Neural progenitor cell (in vitro differentiated cells): ENCODE data around the gene GTPBP6. TPM values are rescaled to one million over a fixed set of nuclear protein-coding genes. Genes with fewer than 3 reads are reported as not detected.

Source experiments
- DNase-seq: peaks from one replicate; pipeline ENCODE4 v3.0.0-alpha.2; 2016; ENCODE audit warnings: low spot score
- H2AFZ ChIP-seq: fragments of 200-600 bp; sonication (generic); replicated peaks from 2 replicates; pipeline ENCODE4 v1.6.1; 2016; ENCODE audit warnings: antibody characterized with exemption
- H3F3A ChIP-seq: fragments of 200-600 bp; sonication (generic); 2 replicates; pipeline ENCODE4 v1.6.1; 2016; ENCODE audit warnings: antibody characterized with exemption, low read depth
- H3K27ac ChIP-seq: fragments of 200-600 bp; sonication (generic); 2 replicates; pipeline ENCODE4 v1.5.1; 2016; ENCODE audit warnings: mild to moderate bottlenecking
- H3K27me3 ChIP-seq: fragments of 200-600 bp; sonication (generic); 2 replicates; pipeline ENCODE4 v1.6.1; 2016; ENCODE audit warnings: mild to moderate bottlenecking, moderate library complexity
- H3K36me3 ChIP-seq: fragments of 200-600 bp; sonication (generic); 2 replicates; pipeline ENCODE4 v1.5.1; 2016
- H3K4me1 ChIP-seq: fragments of 200-600 bp; sonication (generic); 2 replicates; pipeline ENCODE4 v1.6.1; 2016; ENCODE audit warnings: mixed run types
- H3K4me2 ChIP-seq: fragments of 200-600 bp; sonication (generic); 2 replicates; pipeline ENCODE4 v1.6.1; 2016
- H3K4me3 ChIP-seq: fragments of 200-600 bp; sonication (generic); 2 replicates; pipeline ENCODE4 v1.5.1; 2016
- H3K79me2 ChIP-seq: fragments of 200-600 bp; sonication (generic); 2 replicates; pipeline ENCODE4 v1.6.1; 2016; ENCODE audit warnings: low read depth
- H3K9ac ChIP-seq: fragments of 200-600 bp; sonication (generic); 2 replicates; pipeline ENCODE4 v1.6.1; 2016
- H3K9me3 ChIP-seq: fragments of 200-600 bp; sonication (generic); 2 replicates; pipeline ENCODE4 v1.5.1; 2016; ENCODE audit warnings: low read depth
- H4K20me1 ChIP-seq: fragments of 200-600 bp; sonication (generic); 2 replicates; pipeline ENCODE4 v1.6.1; 2016; ENCODE audit warnings: low read depth
- H3K27ac Mint-ChIP-seq: 3 replicates; pipeline ENCODE4 v1.8.0; 2021; ENCODE audit warnings: mixed read lengths
- H3K27me3 Mint-ChIP-seq: 2 replicates; pipeline ENCODE4 v1.8.0; 2022; ENCODE audit warnings: low read depth, mild to moderate bottlenecking, inconsistent platforms, moderate library complexity, mixed read lengths; ENCODE audit not compliant: insufficient read depth
- H3K36me3 Mint-ChIP-seq: 3 replicates; pipeline ENCODE4 v1.8.0; 2021; ENCODE audit warnings: mixed read lengths
- H3K4me1 Mint-ChIP-seq: 3 replicates; pipeline ENCODE4 v1.8.0; 2021; ENCODE audit warnings: mixed read lengths
- H3K4me3 Mint-ChIP-seq: 3 replicates; pipeline ENCODE4 v1.8.0; 2021; ENCODE audit warnings: mild to moderate bottlenecking, moderate library complexity, mixed read lengths
- H3K9me3 Mint-ChIP-seq: 3 replicates; pipeline ENCODE4 v1.8.0; 2020; ENCODE audit warnings: mixed read lengths
- CTCF ChIP-seq: fragments of 200-600 bp; sonication (generic); IDR thresholded peaks from 2 replicates; pipeline ENCODE4 v1.5.1; 2017; ENCODE audit warnings: antibody characterized with exemption, mild to moderate bottlenecking
- EZH2 ChIP-seq: fragments of 200-600 bp; sonication (generic); IDR thresholded peaks from 2 replicates; pipeline ENCODE4 v1.6.1; 2017; ENCODE audit warnings: antibody characterized with exemption, mild to moderate bottlenecking, moderate library complexity
- EZH2phosphoT487 ChIP-seq: fragments of 200-600 bp; sonication (generic); IDR thresholded peaks from 2 replicates; pipeline ENCODE4 v1.6.1; 2017; ENCODE audit warnings: antibody characterized with exemption
- total RNA-seq: library from RNA; depleted of rRNA; stranded (reverse); fragments of >200 nt; gene quantifications from 2 replicates; pipeline ENCODE4 v1.2.3, GENCODE V29; 2015; ENCODE audit warnings: low replicate concordance

Gene GTPBP6
- total RNA-seq, 1 donor from 2014 or later = 16.6 TPM

- peaks cover 40% of the 10 kb centered on the region for H3K36me3 Mint-ChIP-seq
Observed at GRCh38 chrX:288561-288991, 30.0 kb downstream of the GTPBP6 start.

GRCh38 chrX:287670-288069, 30.9 kb downstream of the GTPBP6 start:
- H3K36me3 Mint-ChIP-seq = peaks cover 32% of the 10 kb centered on the region
- Histone ChIP-seq H3F3A (peaks cover 38% of the 10 kb centered on the region), H3K9me3 (no peaks in the 10 kb centered on the region), H3K36me3 (peaks cover 9% of the 10 kb centered on the region), H3K4me3 (no peak overlapping the region), H3K9ac (no peak overlapping the region), H3K4me1 (no peaks in the 10 kb centered on the region), H3K79me2 (peaks cover 47% of the 10 kb centered on the region), H3K27ac (no peak overlapping the region), H2AFZ (no peak overlapping the region), H4K20me1 (peaks cover 29% of the 10 kb centered on the region), H3K4me2 (no peak overlapping the region), H3K27me3 (no peaks in the 10 kb centered on the region)
- no peaks in the 10 kb centered on the region for H3K9me3 Mint-ChIP-seq
- no peak overlapping the region for H3K27ac Mint-ChIP-seq
- TF ChIP-seq CTCF (no peak), EZH2phosphoT487 (no peak), EZH2 (no peak)
- H3K4me1 Mint-ChIP-seq = peaks cover 7% of the 10 kb centered on the region
- peaks cover 6% of the 10 kb centered on the region for H3K27me3 Mint-ChIP-seq
- DNase-seq = no peak
- no peak overlapping the region for H3K4me3 Mint-ChIP-seq

More at GRCh38 chrX:288561-288991, 30.0 kb downstream of the GTPBP6 start:
- Histone ChIP-seq H3K79me2 (peaks cover 44% of the 10 kb centered on the region), H3K27ac (no peak overlapping the region), H3K27me3 (no peaks in the 10 kb centered on the region), H3K36me3 (peaks cover 16% of the 10 kb centered on the region), H3K4me3 (no peak overlapping the region), H2AFZ (no peak overlapping the region), H3K4me2 (no peak overlapping the region), H3F3A (peaks cover 32% of the 10 kb centered on the region), H3K4me1 (no peaks in the 10 kb centered on the region), H4K20me1 (peaks cover 29% of the 10 kb centered on the region), H3K9me3 (no peaks in the 10 kb centered on the region), H3K9ac (no peak overlapping the region)
- TF ChIP-seq EZH2 (no peak), CTCF (no peak)
- Mint-ChIP-seq H3K9me3 (peaks cover under 1% of the 10 kb centered on the region), H3K4me1 (peaks cover 7% of the 10 kb centered on the region), H3K27me3 (peaks cover 3% of the 10 kb centered on the region), H3K27ac (no peak overlapping the region), H3K4me3 (no peak overlapping the region)
- DNase-seq = no peak

- TF ChIP-seq EZH2phosphoT487 = no peak
- TF ChIP-seq CTCF = no peak
- no peak for TF ChIP-seq EZH2
- H3K4me2 ChIP-seq = no peak overlapping the region
- no peaks in the 10 kb centered on the region for H3K9me3 Mint-ChIP-seq
- peaks cover 21% of the 10 kb centered on the region for H3K36me3 Mint-ChIP-seq
- peaks cover 29% of the 10 kb centered on the region for H4K20me1 ChIP-seq
- peaks cover 59% of the 10 kb centered on the region for H3K79me2 ChIP-seq
- H3K4me3 Mint-ChIP-seq = peak overlapping the region; percentile 43
- H3K4me1 Mint-ChIP-seq = peaks cover 13% of the 10 kb centered on the region
- peaks cover 7% of the 10 kb centered on the region for H3K36me3 ChIP-seq
- peaks cover 55% of the 10 kb centered on the region for H3F3A ChIP-seq
- H3K9me3 ChIP-seq = no peaks in the 10 kb centered on the region
- no peak overlapping the region for H3K27ac Mint-ChIP-seq
- H3K27me3 ChIP-seq = no peaks in the 10 kb centered on the region
- H3K9ac ChIP-seq = no peak overlapping the region
- H3K27me3 Mint-ChIP-seq = peaks cover 6% of the 10 kb centered on the region
- no peaks in the 10 kb centered on the region for H3K4me1 ChIP-seq
- DNase-seq = no peak
- peak overlapping the region; percentile 68 for H3K27ac ChIP-seq
- no peak overlapping the region for H2AFZ ChIP-seq
- H3K4me3 ChIP-seq = no peak overlapping the region
Observed at GRCh38 chrX:285076-285677, 33.4 kb downstream of the GTPBP6 start.
